Testis (tissue), 3 donors: ENCODE results near the gene PLPPR1. TPM values are rescaled to one million over a fixed set of nuclear protein-coding genes. Genes with fewer than 3 reads are reported as not detected.

Source experiments
- DNase-seq: peaks from one replicate; pipeline ENCODE4 v3.0.0-alpha.2; 2019
- H3K27ac ChIP-seq, 2 donors: fragments of 200-600 bp; sonication (generic); one replicate each; pipeline ENCODE4 v1.5.1; 2019
- H3K27me3 ChIP-seq: fragments of 200-600 bp; sonication (generic); one replicate; pipeline ENCODE4 v1.5.1; 2019
- H3K36me3 ChIP-seq: fragments of 200-600 bp; sonication (generic); one replicate; pipeline ENCODE4 v1.5.1; 2017; ENCODE audit warnings: low read depth; ENCODE audit errors: missing control alignments
- H3K4me1 ChIP-seq: fragments of 200-600 bp; sonication (generic); one replicate; pipeline ENCODE4 v1.5.1; 2019
- H3K4me3 ChIP-seq, 2 donors: fragments of 200-600 bp; sonication (generic); one replicate each; pipeline ENCODE4 v1.5.1; 2017 to 2019
- H3K9me3 ChIP-seq: fragments of 200-600 bp; sonication (generic); one replicate; pipeline ENCODE4 v1.5.1; 2017
- POLR2A ChIP-seq: fragments of 450-650 bp; IDR thresholded peaks from one replicate; pipeline ENCODE4 v1.6.1; 2017; ENCODE audit warnings: antibody characterized with exemption, mild to moderate bottlenecking, moderate library complexity
- WGBS, 2 donors: methylation state at CpG; one replicate each; pipeline ENCODE4 v1.1.5; 2018; 5-methylcytosine and 5-hydroxymethylcytosine counted together
- intact Hi-C: fragments of 100-400 bp; cut with DNase I; formaldehyde crosslinking; loops from one replicate; pipeline ENCODE4 v1.15.1; 2023; ENCODE audit warnings: low total_unique reads
- polyA plus RNA-seq: library from polyadenylated mRNA; stranded (reverse); fragments of 350-450 nt; fragmentation: Illumina TruSeq; extraction: RNeasy Lipid Tissue Mini Kit (QIAGEN cat#74804); gene quantifications from one replicate; pipeline ENCODE4 v1.2.3, GENCODE V29; 2014; ENCODE audit warnings: low read depth, low replicate concordance; ENCODE audit not compliant: insufficient read depth
- total RNA-seq, 2 donors: library from RNA; depleted of rRNA; stranded (reverse); fragments of >200 nt; gene quantifications; one replicate each; pipeline ENCODE4 v1.2.3, GENCODE V29; 2016
- TF ChIP-seq, protein P1 (sequence below), 3 experiments: fragments of 450-650 bp in 2 of 3; fragments of 200-600 bp in 1 of 3; sonication (generic) in 1 of 3; IDR thresholded peaks; one replicate each; pipeline ENCODE4 v1.5.1; 2016 to 2019; ENCODE audit warnings: antibody characterized with exemption in 3 of 3, mild to moderate bottlenecking in 2 of 3, moderate library complexity in 1 of 3

Gene PLPPR1
- total and polyA plus RNA-seq, 3 donors from 2014 or later = 1.2 to 2.9 (median 2.5) TPM

DNA sequence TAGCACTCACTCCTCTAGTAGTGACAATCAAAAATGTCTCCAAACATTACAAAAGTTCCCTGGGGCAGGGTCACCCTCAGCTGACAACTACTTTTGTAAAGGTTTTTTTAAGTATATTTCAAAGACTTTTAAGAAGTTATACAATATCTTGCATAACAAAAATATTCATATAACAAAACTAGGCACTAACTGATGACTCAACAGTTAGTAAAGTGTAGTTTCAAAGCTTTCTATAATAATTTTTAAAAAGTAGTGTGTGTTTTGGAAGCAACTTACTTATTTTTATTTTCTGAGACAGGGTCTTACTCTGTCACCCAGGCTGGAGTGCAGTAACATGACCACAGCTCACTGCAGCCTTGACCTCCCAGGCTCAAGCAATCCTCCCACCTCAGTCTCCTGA is 271.4 kb downstream of the PLPPR1 start:
- Histone ChIP-seq H3K27ac (no peak overlapping the region), H3K4me3 (no peak overlapping the region), H3K4me1 (no peaks in the 10 kb centered on the region), H3K9me3 (no peaks in the 10 kb centered on the region), H3K27me3 (no peaks in the 10 kb centered on the region), H3K36me3 (no peaks in the 10 kb centered on the region)
- intact Hi-C loops = no loop called here
- TF ChIP-seq, protein P1, sequence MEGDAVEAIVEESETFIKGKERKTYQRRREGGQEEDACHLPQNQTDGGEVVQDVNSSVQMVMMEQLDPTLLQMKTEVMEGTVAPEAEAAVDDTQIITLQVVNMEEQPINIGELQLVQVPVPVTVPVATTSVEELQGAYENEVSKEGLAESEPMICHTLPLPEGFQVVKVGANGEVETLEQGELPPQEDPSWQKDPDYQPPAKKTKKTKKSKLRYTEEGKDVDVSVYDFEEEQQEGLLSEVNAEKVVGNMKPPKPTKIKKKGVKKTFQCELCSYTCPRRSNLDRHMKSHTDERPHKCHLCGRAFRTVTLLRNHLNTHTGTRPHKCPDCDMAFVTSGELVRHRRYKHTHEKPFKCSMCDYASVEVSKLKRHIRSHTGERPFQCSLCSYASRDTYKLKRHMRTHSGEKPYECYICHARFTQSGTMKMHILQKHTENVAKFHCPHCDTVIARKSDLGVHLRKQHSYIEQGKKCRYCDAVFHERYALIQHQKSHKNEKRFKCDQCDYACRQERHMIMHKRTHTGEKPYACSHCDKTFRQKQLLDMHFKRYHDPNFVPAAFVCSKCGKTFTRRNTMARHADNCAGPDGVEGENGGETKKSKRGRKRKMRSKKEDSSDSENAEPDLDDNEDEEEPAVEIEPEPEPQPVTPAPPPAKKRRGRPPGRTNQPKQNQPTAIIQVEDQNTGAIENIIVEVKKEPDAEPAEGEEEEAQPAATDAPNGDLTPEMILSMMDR (IDR thresholded peaks at IDR 0.05) = no peak
- no peak for TF ChIP-seq POLR2A
- no peak for DNase-seq

DNA sequence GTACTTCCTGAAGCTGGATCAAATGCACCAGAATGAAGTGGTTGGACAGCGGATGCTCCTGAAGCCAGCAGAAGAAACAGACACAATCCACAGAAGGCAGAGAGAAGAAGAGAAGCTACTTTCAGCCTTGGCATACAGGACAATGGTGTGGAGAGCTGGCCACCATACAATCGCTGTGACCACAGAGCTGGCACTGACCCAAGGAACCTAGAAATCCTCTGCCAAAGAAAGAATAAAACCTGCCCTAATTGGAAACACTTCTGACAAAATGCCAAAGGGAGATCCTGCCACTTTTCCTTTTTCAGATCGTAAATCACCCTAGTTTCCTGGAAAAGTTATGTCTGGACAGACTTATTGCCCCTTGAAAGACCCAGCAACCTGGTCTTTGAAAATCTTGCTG is 278.5 kb downstream of the PLPPR1 start:
- Histone ChIP-seq H3K27me3 (no peaks in the 10 kb centered on the region), H3K4me1 (no peaks in the 10 kb centered on the region), H3K4me3 (no peak overlapping the region), H3K36me3 (no peaks in the 10 kb centered on the region), H3K9me3 (no peaks in the 10 kb centered on the region), H3K27ac (no peak overlapping the region)
- 67 to 68% methylated on average over 3 of the region's 3 CpGs for WGBS, 2 donors
- TF ChIP-seq, protein P1 (IDR thresholded peaks at IDR 0.05) = no peak
- TF ChIP-seq POLR2A = no peak
- no peak for DNase-seq
- intact Hi-C loops = no loop called here

DNA sequence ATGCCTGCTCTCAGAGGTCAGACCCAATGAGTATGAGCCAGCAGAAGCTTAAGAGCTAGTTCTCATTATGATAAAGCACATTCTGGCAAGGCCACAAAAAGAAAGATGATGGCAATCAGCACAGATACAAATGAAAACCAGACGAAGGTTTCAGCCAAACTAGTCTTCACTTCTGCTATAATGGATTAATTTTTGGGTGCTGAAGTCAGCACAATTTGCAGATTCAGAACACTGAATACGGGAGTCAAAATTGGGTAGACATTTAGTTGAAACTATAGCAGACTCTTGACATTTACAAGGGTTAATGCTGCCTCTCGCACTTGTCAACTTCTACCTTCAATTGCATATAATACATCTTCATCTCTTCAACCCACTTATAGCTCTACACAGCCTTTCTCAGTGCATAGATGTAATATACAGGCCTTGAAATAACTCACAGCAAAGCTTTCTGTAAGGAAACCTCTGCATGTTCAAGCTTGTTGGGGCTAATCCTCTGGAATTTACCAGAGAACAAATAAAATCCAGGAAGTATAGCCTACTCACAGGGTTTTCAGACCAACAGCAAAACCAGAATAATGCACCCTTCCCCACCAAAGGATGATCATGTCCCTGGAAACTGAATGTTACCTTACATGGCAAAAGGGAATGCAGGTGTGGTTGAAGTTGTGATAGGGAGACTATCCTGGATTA is 279.1 kb downstream of the PLPPR1 start:
- intact Hi-C loops = no loop called here
- DNase-seq = no peak
- TF ChIP-seq, protein P1 (IDR thresholded peaks at IDR 0.05) = no peak
- no peak for TF ChIP-seq POLR2A
- Histone ChIP-seq H3K27me3 (no peaks in the 10 kb centered on the region), H3K4me1 (no peaks in the 10 kb centered on the region), H3K27ac (no peak overlapping the region), H3K4me3 (no peak overlapping the region), H3K9me3 (no peaks in the 10 kb centered on the region), H3K36me3 (no peaks in the 10 kb centered on the region)
- WGBS, 2 donors = 64 to 73% methylated on average over 3 of the region's 3 CpGs

DNA sequence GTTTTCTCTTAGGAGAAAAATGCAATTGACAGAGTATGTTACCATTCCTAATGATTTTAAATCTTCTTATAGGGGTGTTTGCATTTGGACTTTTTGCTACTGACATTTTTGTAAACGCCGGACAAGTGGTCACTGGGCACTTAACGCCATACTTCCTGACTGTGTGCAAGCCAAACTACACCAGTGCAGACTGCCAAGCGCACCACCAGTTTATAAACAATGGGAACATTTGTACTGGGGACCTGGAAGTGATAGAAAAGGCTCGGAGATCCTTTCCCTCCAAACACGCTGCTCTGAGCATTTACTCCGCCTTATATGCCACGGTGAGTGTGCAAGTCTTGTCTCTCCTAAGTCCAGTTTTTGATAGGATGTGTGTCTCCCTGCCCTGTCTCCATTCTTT is 280.6 kb downstream of the PLPPR1 start:
- no peak overlapping the region for H3K4me3 ChIP-seq
- 81 to 88% methylated on average over 8 of the region's 8 CpGs for WGBS, 2 donors
- no peak overlapping the region for H3K27ac ChIP-seq
- no peak for DNase-seq
- H3K27me3 ChIP-seq = no peaks in the 10 kb centered on the region
- H3K9me3 ChIP-seq = no peaks in the 10 kb centered on the region
- intact Hi-C loops = no loop called here
- no peaks in the 10 kb centered on the region for H3K4me1 ChIP-seq
- TF ChIP-seq POLR2A = no peak
- TF ChIP-seq, protein P1 (IDR thresholded peaks at IDR 0.05) = no peak
- H3K36me3 ChIP-seq = no peaks in the 10 kb centered on the region

DNA sequence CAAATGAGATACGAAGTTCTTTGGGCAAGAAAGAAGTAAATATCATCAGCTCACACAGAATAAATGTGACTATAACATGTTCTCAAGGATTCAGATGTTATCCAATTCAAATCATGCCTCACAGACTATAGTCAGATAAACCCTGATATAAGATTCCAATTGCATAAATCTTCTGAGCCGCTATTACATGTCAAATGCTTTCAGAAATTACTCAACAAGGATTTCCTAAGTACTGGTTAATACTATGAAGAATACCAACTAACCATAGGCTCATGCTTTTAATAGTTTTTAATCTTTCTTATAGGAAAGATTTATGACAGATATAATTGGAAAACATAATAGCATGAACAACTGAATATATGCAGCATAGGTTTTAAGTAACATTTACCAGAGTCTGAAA is 282.7 kb downstream of the PLPPR1 start:
- 37 to 44% methylated on average over 2 of the region's 2 CpGs for WGBS, 2 donors
- intact Hi-C loops = no loop called here
- no peak for DNase-seq

More for the DNA sequence above, 282.7 kb downstream of the PLPPR1 start:
- Histone ChIP-seq H3K4me1 (no peaks in the 10 kb centered on the region), H3K36me3 (no peaks in the 10 kb centered on the region), H3K9me3 (no peaks in the 10 kb centered on the region), H3K4me3 (no peak overlapping the region), H3K27ac (no peak overlapping the region), H3K27me3 (no peaks in the 10 kb centered on the region)
- TF ChIP-seq, protein P1 (IDR thresholded peaks at IDR 0.05) = no peak
- TF ChIP-seq POLR2A = no peak
